Smooth muscle cell of the brain vasculature (primary cell): ENCODE results near the gene GPR35.

Source experiments
- DNase-seq: peaks from one replicate; pipeline ENCODE4 v3.0.0-alpha.2; 2012; ENCODE audit warnings: low read depth, low spot score

GPR35 gene

DNA sequence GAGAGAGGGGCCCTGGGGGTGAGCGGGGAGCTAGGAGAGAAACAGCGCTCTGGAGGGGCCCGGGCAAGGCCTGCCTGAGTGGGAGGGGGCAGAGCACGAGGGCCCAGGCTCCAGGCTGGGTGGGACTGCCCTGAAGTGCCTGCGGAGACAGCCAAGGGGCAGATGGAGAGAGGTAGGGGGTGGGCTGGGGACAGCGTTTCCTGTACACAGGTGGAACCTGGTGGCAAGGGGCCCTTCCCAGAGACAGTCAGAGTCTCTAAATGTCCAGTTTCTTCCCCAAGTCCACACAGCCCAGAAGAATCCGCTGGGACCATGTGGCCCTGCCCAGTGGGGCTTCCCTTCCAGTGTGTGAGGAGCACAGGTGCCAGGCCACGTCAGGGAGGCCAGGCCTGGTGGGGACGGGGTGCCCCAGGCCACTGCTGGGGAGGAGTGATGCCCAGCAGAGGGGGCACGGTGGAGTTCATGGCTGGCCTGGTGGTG lies 1.7 kb upstream of the GPR35 start:
- DNase-seq = no peak

DNA sequence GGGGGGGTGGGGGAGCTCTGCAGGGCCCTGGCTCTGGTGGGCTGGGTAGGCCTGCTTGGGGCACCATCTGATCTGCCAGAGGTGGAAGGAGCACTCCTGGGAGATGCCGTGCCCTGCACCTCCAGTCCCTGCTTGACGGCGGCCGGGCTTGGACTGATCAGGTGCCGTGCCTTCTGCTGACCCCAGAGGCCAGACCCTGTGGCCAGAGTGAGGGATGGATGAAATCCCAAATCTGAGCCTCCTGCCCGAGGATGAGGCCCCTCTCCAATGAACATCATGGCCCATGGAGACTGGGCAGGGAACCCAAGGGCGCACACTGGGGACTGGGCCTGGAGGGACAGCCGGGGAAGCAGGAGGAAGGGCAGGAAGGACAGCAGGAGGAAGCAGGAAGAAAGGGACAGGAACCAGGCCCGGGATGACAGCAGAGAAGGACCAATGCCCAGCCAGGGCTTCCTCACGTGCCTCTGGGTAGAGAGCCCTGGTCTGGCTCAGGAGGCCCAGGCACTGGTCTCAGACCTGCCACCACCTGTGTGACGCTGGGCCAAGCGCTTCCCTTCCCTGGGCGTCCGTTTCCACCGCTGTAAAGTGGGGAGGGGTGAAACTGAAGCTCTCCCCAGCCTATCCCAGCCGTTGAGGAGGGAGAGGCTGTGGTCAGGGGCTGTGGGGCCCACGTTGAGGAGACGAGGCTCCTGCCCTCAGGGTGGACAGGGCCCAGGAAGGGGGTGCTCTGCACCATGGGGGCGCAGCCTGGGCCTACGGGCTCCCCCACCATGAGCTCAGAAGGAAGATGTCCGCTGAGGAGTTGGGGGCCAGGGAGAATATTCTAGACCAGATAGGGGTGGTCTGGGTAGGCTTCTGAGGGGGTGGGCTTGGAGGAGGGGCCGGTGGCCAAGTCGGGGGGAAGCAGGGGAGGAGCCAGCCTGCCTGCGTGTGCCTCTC lies 1.0 kb upstream of the GPR35 start:
- DNase-seq = no peak

DNA sequence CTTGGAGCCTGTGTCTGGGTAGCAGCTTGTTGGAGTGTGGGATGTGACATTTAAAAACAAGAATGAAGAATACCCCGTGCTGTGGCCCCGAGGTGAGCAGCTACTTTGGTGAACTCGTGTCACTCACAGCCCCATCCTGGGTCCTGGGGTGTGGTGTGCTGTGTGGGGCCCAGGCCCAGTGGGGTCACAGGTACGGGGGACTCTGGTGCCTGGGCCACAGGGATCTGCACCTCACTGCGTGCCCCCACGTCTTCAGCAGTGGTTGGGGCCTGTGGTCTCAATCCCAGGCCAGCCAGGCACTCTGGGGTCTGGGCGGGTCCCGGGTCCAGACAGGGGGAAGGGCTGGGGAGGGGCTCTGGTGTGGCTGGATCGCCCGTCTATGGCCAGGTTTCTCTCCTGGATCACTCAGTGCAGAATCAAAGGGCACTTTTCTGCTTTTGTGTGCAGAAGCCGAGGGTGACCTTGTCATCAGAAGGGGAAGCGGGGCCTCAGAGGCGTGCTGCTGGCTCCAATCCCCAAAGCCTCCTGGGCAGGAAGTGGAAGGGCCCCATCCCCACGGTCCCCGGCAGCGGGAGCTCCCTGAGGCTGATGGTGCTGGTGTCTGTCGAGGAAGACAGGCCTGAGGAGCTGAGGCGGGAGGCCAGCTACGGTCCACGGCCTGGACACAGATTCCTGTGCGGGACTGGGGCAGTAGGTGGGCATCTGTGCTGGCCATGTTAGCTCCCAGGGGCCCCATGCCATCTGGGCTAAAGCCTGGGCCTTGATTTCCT lies 1.4 kb downstream of the GPR35 start:
- no peak for DNase-seq

DNA sequence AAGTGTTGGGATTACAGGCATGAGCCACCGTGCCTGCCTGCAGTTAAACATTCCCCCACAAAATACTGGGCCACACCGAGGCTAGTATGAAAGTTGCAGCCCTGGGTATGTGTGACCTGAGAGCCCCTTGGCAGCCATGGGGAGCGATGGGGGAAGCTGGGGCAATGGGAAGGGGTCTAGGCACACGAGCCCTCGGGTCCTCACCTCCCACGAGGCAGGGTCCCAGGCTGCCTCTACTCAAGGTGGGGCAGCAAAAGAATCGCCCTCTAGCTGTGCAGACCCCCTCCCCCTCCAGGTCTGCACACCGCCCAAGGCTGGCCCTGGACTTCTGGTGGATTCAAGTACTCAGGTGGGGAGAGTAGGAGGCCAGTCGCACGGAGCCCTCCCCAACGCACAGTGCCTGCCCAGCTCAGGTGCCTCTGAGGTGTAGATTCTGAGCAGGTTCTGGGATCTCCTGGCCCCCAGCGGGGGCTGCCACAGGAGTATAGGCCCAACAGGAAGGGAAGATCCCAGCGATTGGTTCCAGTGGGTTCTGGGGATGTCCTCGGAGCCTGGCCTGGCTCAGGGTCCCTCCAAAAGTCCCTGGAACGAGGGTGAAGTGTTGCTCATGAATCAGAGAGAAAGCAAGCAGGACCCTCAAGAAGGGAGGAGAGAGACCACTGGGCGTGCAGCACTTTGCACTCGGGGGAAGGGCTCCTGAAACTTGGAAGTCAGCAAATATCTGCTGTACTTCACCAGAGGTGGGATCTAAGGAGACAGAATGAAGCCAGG lies 2.6 kb downstream of the GPR35 start:
- DNase-seq = no peak

DNA sequence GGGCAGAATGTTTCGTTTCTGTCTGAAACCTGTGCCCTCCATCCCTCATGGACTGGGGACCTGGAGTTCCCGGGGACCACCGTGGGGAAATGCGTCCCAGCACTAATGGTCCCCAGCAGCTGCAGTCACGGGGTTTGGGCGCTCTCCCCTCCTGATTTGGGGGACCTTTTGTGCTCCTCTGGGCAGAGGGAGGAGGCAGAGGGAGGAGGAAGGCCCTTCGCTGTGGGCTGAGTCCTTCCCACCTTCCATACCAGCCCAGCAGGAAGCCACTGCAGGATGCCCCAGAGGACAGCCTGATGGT lies 3.2 kb downstream of the GPR35 start:
- no peak for DNase-seq

DNA sequence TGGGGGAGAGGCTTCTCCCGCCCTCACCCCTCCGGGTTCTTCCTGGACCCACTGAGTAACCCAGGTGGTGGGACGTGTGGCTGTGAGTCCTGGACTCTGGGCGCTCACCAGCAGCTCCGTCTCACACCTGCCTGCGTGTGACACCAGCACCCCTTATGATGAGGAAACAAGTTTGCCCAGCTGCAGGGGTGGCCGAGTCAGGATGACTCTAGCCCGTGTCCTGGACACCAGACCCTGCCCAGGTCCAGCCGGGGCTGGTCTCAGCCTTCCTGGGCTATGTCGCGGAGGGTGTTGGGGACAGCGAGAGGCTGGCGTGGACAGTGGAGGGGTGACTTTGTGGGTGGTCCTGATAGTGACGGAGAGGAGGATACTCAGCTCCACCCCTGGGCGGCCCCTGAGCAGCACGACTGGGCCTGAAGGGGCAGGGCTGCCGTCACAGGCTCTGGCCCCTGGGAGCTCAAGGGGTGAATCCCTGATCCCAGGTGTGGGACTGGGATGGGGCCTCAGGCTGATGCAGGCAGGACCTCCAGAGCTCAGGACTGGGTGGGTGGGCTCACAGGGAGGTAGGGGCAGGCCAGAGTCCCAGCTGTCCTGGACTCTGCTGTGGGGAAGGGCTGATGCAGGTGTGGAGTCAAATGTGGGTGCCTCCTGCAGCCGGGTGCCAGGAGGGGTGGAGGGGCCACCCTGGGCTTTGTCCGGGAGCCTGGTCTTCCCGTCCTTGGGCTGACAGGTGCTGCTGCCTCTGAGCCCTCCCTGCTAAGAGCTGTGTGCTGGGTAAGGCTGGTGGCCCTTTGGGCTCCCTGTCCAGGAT lies 3.7 kb downstream of the GPR35 start:
- DNase-seq = no peak

DNA sequence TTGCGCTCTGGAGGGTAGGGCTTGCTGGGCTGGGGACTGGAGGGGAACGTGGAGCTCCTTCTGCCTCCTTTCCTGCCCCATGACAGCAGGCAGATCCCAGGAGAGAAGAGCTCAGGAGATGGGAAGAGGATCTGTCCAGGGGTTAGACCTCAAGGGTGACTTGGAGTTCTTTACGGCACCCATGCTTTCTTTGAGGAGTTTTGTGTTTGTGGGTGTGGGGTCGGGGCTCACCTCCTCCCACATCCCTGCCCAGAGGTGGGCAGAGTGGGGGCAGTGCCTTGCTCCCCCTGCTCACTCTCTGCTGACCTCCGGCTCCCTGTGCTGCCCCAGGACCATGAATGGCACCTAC lies 4.3 kb downstream of the GPR35 start:
- no peak for DNase-seq

DNA sequence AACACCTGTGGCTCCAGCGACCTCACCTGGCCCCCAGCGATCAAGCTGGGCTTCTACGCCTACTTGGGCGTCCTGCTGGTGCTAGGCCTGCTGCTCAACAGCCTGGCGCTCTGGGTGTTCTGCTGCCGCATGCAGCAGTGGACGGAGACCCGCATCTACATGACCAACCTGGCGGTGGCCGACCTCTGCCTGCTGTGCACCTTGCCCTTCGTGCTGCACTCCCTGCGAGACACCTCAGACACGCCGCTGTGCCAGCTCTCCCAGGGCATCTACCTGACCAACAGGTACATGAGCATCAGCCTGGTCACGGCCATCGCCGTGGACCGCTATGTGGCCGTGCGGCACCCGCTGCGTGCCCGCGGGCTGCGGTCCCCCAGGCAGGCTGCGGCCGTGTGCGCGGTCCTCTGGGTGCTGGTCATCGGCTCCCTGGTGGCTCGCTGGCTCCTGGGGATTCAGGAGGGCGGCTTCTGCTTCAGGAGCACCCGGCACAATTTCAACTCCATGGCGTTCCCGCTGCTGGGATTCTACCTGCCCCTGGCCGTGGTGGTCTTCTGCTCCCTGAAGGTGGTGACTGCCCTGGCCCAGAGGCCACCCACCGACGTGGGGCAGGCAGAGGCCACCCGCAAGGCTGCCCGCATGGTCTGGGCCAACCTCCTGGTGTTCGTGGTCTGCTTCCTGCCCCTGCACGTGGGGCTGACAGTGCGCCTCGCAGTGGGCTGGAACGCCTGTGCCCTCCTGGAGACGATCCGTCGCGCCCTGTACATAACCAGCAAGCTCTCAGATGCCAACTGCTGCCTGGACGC lies 4.9 kb downstream of the GPR35 start:
- no peak for DNase-seq

DNA sequence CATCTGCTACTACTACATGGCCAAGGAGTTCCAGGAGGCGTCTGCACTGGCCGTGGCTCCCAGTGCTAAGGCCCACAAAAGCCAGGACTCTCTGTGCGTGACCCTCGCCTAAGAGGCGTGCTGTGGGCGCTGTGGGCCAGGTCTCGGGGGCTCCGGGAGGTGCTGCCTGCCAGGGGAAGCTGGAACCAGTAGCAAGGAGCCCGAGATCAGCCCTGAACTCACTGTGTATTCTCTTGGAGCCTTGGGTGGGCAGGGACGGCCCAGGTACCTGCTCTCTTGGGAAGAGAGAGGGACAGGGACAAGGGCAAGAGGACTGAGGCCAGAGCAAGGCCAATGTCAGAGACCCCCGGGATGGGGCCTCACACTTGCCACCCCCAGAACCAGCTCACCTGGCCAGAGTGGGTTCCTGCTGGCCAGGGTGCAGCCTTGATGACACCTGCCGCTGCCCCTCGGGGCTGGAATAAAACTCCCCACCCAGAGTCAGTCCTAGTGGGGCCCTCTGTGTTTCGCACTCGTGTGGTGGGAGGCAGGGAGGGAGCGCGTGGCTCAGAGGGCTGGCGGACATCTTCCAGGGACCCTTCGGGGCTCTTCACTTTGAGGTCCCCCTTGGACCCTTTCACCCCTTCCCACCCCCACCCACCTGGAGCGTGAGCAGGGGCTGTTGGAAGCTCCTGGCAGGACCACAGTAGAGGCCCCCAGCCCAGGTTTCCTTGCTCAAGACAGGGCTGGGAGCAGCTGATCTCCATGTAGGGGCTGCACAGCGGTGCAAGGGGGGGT lies 5.7 kb downstream of the GPR35 start:
- DNase-seq = no peak

DNA sequence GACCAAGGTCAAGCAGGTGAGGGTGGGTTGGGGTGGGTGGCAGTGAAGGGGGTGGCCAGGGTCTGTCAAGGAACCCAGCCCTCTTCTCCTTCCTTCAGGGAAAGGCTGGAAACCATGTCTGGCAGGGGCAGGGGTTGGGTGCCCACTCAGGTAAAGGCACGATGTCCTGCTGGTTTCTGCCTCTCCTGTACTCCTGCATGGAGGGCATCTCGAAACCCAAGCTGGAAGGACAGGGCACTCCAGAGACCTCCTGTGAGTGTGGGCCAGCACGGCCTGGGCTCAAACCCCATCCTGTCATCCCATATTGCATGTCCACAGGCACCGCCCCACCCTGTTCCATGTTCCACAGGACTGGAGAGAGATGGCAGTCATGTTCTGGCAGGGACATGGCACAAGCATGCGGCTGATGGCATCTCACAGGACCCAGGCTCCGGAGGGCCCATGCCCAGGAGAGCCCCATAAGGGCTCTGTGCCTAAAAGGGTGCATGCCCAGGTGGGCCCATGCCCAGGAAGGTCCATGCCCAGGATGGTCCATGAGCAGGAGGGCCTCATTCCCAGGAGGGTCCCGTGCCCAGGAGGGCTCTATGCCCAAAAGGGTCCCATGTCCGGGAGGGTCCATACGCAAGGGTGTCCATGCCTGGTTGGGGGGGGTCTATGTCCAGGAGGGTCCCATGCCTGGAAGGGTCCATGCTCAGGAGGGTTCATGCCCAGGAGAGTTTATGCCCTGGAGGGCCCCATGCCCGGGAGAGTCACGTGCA lies 6.4 kb downstream of the GPR35 start:
- DNase-seq = no peak

DNA sequence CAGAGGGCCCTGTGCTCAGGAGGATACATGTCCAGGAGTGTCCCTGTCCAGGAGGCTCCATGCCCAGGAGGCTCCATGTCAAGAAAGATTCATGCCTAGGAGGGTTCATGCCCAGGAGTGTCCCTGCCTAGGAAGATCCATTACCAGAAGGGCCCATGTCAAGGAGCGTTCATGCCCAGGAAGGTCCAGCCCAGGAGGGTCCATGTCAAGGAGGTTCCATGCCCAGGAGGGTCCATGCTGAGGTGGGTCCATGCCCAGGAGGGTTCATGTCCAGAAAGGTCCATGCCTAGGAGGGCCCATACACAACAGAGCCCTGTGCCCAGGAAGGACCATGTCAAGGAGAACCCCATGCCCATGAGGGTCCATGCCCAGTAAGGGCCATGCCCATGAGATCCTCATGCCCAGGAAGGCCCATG lies 7.0 kb downstream of the GPR35 start:
- no peak for DNase-seq

DNA sequence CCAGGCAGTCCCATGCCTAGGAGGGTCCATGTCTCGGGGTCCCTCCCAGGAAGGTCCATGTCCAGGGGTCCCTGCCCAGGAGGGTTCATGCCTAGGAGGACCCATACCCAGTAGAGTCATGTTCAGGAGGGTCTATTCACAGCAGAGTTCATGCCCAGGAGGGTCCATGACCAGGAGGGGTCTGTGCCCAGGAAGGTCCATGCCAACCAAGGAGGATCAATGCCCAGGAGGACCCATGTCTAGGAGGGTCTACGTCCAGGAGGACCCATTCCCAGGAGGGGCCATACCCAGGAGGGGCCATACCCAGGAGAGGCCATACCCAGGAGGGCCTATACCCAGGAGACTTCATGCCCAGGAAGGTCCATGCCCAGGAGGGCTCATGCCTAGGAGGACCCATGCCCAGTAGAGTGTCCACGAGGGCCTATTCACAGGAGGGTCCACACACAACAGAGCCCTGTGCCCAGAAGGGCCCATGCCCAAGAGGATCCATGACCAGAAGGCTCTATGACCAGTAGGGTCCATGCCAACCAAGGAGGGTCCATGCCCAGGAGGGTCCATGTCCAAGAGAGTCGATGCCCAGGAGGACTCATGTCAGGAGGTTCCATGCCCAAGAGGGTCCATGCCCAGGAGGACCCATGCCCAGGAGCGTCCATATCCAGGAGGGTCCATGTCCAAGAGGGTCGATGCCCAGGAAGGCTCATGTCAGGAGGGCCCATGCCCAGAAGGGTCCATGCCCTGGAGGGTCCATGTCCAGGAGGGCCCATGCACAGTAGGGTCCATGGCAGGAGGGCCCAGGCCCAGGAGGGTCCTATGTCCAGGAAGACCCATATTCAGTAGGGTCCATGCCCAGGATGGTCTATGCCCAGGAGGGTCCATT lies 10.1 kb downstream of the GPR35 start:
- no peak for DNase-seq

DNA sequence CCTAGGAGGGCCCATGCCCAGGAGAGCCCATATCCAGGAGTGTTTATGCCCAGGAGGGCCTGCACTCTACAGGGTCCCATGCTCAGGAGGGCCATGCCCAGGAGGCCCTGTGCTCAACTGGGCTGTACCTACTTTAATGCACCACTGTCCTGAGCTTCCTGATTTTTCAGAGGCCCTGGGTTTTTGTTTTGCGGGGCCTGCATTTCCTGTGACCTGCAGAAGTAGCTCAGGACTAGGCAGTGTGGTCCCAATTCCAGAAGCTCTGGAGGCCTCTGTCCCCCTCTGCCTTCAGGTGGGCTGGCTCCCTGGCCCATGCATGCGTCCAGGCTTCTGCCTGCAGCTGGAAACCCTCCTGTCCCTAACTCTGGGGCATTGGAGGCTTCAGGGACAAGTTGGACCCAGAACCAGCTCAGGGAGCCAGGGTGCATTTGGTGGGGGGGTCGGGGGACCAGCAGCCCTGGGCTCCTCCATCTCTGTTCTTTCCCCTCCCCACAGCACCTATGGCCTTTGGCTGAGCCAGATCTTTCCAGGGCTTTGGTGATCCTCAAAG lies 10.8 kb downstream of the GPR35 start:
- no peak for DNase-seq

DNA sequence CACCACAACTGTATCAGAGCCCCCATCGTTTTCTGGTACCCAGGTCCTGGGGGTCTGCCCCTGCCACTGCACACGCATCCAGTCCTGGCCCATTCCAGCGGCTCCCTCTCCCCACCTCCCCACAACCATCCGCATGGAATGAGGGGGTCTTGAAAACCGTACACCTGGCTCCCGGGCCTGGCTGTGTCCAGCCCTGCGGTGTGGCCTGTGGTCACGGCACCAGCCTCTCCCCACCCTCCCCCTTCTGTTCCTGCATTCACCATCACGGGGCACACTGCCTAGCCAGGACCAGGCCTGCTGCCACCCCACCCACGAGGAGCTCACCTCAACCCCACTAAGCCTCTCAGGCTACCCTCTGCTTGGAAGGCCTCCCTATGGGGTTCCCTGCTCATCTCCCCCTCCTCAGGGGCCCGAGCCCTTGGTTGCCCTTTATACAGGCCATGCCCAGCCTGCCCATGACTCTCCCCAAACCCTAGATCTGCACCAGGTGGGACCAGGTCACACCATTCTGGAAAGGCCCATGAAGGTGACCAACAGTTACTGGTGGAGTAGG lies 11.4 kb downstream of the GPR35 start:
- no peak for DNase-seq

DNA sequence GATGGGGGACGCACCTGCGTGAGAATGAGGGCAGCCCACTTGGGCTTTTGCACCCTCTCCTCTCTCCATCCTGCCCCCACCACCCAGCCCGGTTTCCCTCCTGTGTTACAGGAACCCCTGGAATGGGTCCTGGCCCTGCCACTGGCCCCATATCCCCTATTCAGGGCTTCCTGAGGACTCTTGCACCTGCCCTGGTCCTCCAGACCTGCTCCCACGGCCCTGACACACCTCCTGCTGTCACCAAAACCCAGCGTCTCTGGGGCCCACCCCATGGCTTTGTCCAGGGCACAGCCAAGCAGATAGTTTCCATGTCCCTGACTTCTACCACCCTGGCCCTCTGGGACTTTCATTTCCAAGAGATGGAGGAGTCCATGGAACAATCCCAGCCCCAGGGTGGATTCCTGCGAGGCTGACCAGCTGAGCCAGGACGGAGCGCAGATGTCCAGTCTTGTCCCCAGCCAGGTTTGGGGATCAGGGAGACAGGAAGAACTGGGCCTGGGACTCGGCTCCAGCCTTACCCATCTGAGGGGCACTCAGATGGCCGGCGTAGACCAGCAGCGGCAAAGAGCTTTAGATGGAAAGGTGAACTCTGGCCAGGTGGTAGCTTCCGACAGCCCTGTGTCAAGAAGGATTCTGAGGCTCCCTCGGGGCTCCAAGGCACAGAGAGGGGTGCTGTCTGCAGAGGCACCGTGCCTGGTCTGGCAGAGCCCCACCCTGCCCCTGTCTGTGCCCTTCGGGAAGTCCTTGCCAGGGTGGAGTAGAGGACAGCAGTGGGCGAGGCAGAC lies 12.0 kb downstream of the GPR35 start:
- no peak for DNase-seq

DNA sequence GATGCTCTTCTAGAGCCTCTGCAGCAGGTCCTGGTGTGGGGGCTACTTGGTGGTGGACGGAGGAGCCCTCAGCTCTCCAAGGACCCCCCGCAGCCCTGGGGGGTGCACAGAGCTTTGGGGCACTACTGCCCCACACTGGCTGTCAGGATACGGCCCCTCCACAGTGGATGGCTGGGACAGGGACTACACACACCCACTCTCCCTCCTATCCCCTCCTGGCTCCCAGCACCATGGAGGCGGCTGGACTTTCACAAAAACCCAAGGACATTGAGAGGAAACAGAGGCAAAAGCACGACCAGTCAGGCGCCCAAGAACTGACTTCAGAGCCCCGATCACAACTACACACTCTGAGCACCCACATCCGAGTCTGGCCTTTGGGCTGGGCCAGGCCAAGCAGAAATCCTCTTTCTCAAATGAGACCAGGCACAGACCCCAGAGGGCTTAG lies 12.6 kb downstream of the GPR35 start:
- DNase-seq = no peak
